GF-D8 (cell line): ENCODE measurements around the gene SCARB1.

Experiments used
- DNase-seq: peaks from one replicate; lab custom pipeline; 2025; lab: John Stamatoyannopoulos, UW

SCARB1 gene

GRCh38 chr12:124796303-124796960 is 67.2 kb downstream of the SCARB1 start:
- DNase-seq: no peak

GRCh38 chr12:124795081-124795948 is 68.3 kb downstream of the SCARB1 start:
- DNase-seq: no peak

GRCh38 chr12:124792961-124793441 is 70.7 kb downstream of the SCARB1 start:
- DNase-seq: no peak

GRCh38 chr12:124792156-124792555 is 71.5 kb downstream of the SCARB1 start:
- DNase-seq: no peak

GRCh38 chr12:124790650-124791400 is 72.8 kb downstream of the SCARB1 start:
- no peak for DNase-seq

- DNase-seq: no peak
These were observed 74.6 kb downstream of the SCARB1 start for GRCh38 chr12:124788936-124789555.

- DNase-seq: no peak
These were observed 77.4 kb downstream of the SCARB1 start for GRCh38 chr12:124786061-124786964.

- no peak for DNase-seq
These were observed 78.6 kb downstream of the SCARB1 start for GRCh38 chr12:124784871-124785572.

GRCh38 chr12:124783087-124783486 is 80.6 kb downstream of the SCARB1 start:
- DNase-seq: no peak

- no peak for DNase-seq
These were observed 81.5 kb downstream of the SCARB1 start for GRCh38 chr12:124782132-124782531.

GRCh38 chr12:124780752-124781685 is 82.6 kb downstream of the SCARB1 start:
- no peak for DNase-seq

GRCh38 chr12:124780336-124780735 is 83.3 kb downstream of the SCARB1 start:
- no peak for DNase-seq

GRCh38 chr12:124779161-124780141 is 84.2 kb downstream of the SCARB1 start:
- DNase-seq: no peak

- DNase-seq: no peak
These were observed 85.3 kb downstream of the SCARB1 start for GRCh38 chr12:124778411-124778810.

- peak; percentile 36 for DNase-seq
These were observed 86.0 kb downstream of the SCARB1 start for GRCh38 chr12:124777399-124778372.

GRCh38 chr12:124776125-124776513 is 87.5 kb downstream of the SCARB1 start:
- no peak for DNase-seq
